GM12878 (cell line): Measurements from ENCODE around the gene ZNF687. TPM values are rescaled to one million over a fixed set of nuclear protein-coding genes. Genes with fewer than 3 reads are reported as not detected.

ENCODE experiments used
- CBFB ChIP-seq: IDR thresholded peaks from 2 replicates; pipeline ENCODE4 v1.6.1; 2016; ENCODE audit warnings: antibody characterized with exemption, low read depth
- MEF2A ChIP-seq: IDR thresholded peaks from 2 replicates; pipeline ENCODE4 v1.6.1; 2011; ENCODE audit warnings: low read depth, mild to moderate bottlenecking, low read length, moderate library complexity; ENCODE audit not compliant: insufficient read depth
- NR2C2 ChIP-seq: IDR thresholded peaks from 2 replicates; pipeline ENCODE4 v1.6.1; 2011; ENCODE audit warnings: borderline replicate concordance, low read depth; ENCODE audit not compliant: control insufficient read depth, insufficient read length
- PAX5 ChIP-seq: IDR thresholded peaks from 2 replicates; pipeline ENCODE4 v1.6.1; 2011; ENCODE audit warnings: low read depth, low read length, borderline replicate concordance
- POU2F2 ChIP-seq: IDR thresholded peaks from 3 replicates; pipeline ENCODE4 v1.6.1; 2011; ENCODE audit warnings: low read depth, mild to moderate bottlenecking, low read length, borderline replicate concordance
- RAD21 ChIP-seq: IDR thresholded peaks from 2 replicates; pipeline ENCODE4 v1.6.1; 2011; ENCODE audit warnings: mild to moderate bottlenecking, low read depth, low read length, moderate library complexity; ENCODE audit not compliant: insufficient read depth
- RELA ChIP-seq: fragments of 450-650 bp; IDR thresholded peaks from 2 replicates; pipeline ENCODE4 v1.8.0; 2014; ENCODE audit warnings: borderline replicate concordance; ENCODE audit not compliant: partially characterized antibody
- SIN3A ChIP-seq: IDR thresholded peaks from 2 replicates; pipeline ENCODE4 v1.6.1; 2012; ENCODE audit warnings: low read depth, low read length, improper control_type of control experiment
- SMC3 ChIP-seq: IDR thresholded peaks from 2 replicates; pipeline ENCODE4 v1.6.1; 2011; ENCODE audit warnings: low read length, improper control_type of control experiment, borderline replicate concordance
- SUPT20H ChIP-seq: IDR thresholded peaks from 2 replicates; pipeline ENCODE4 v1.6.1; 2011; ENCODE audit warnings: low read depth, mild to moderate bottlenecking, low read length, moderate library complexity, borderline replicate concordance; ENCODE audit not compliant: control insufficient read depth
- polyA plus RNA-seq, 11 experiments: library from polyadenylated mRNA; depleted of rRNA in 4 of 11; unstranded in 6 of 11; stranded (reverse) in 5 of 11; fragments of >200 nt; fragmentation: Nextera tagmentation in 4 of 11; fragmentation: Illumina TruSeq in 1 of 11; extraction: Ambion mirVana in 4 of 11; extraction: Trizol in 1 of 11; gene quantifications; 1 replicate in 1 of 11; 2 replicates in 10 of 11; pipeline versions ENCODE4 v1.2.1 to v1.2.3, GENCODE V29; 2011 to 2016; ENCODE audit warnings: inconsistent platforms in 2 of 11, missing spikeins in 2 of 11, low read depth in 1 of 11
- total RNA-seq, 4 experiments: library from RNA; depleted of rRNA in 3 of 4; stranded (reverse); fragments of >200 nt in 3 of 4; fragmentation: Illumina TruSeq in 1 of 4; extraction: Trizol in 1 of 4; gene quantifications; 2 replicates each; pipeline versions ENCODE4 v1.2.1 to v1.2.3, GENCODE V29; 2013 to 2021
- TF ChIP-seq, protein P1 (sequence below): fragments of 450-650 bp; IDR thresholded peaks from 2 replicates; pipeline ENCODE4 v1.6.1; 2018; ENCODE audit warnings: borderline replicate concordance, mild to moderate bottlenecking; ENCODE audit not compliant: partially characterized antibody
- TF ChIP-seq, protein P2 (sequence below): fragments of 450-650 bp; IDR thresholded peaks from 2 replicates; pipeline ENCODE4 v1.6.1; 2016; ENCODE audit warnings: mild to moderate bottlenecking, moderate library complexity, borderline replicate concordance
- TF ChIP-seq, protein P3 (sequence below): fragments of 450-650 bp; IDR thresholded peaks from 2 replicates; pipeline ENCODE4 v1.6.1; 2016; ENCODE audit warnings: mild to moderate bottlenecking
- TF ChIP-seq, protein P4 (sequence below): fragments of 150-350 bp; IDR thresholded peaks from 2 replicates; pipeline ENCODE4 v1.6.1; 2016; ENCODE audit warnings: low read depth, low read length

ZNF687 gene
- total and polyA plus RNA-seq, 10 of the 15 experiments (the other 5 are each of a cell fraction or from before 2014, with no cell fraction given): 0.08 to 30.9 (median 9.9) TPM

DNA sequence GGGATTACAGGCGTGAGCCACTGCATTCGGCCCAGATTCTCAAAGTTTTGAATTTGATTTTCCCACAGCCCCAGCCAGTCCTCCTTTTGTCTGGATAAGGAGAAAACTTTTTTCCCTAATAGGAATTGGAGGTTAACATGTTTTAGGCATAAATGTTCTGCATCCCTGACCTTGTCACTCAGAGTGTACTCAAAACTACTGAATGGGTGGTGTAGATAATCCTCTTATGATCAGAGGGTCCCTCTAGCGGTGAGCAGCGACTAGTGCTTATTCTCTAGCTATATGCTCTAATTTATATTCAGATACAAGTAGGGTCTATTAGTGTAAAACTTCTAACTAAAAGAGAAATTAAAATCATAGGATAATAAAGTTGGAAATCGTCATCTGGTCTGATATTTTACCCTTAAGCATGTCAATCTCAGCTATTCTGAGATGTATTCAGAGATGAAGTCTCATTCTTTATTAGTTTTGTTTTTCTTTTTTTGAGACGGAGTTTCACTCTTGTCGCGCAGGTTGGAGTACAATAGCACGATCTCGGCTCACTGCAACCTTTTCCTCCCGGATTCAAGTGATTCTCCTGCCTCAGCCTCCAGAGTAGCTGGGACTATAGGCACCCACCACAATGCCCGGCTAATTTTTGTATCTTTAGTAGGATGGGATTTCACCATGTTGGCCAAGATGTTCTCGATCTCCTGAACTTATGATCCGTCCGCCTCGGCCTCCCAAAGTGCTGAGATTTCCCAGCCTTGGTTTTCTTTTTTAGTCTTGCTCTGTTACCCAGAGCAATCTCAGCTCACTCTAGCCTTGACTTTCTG is 30.2 kb upstream of the ZNF687 start (continued):
- no peak for TF ChIP-seq SUPT20H
- TF ChIP-seq POU2F2: no peak
- TF ChIP-seq, protein P1, sequence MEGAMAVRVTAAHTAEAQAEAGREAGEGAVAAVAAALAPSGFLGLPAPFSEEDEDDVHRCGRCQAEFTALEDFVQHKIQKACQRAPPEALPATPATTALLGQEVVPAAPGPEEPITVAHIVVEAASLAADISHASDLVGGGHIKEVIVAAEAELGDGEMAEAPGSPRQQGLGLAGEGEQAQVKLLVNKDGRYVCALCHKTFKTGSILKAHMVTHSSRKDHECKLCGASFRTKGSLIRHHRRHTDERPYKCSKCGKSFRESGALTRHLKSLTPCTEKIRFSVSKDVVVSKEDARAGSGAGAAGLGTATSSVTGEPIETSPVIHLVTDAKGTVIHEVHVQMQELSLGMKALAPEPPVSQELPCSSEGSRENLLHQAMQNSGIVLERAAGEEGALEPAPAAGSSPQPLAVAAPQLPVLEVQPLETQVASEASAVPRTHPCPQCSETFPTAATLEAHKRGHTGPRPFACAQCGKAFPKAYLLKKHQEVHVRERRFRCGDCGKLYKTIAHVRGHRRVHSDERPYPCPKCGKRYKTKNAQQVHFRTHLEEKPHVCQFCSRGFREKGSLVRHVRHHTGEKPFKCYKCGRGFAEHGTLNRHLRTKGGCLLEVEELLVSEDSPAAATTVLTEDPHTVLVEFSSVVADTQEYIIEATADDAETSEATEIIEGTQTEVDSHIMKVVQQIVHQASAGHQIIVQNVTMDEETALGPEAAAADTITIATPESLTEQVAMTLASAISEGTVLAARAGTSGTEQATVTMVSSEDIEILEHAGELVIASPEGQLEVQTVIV: no peak
- peak; percentile 99 for TF ChIP-seq PAX5
- TF ChIP-seq MEF2A: no peak
- no peak for TF ChIP-seq RELA
- TF ChIP-seq, protein P2, sequence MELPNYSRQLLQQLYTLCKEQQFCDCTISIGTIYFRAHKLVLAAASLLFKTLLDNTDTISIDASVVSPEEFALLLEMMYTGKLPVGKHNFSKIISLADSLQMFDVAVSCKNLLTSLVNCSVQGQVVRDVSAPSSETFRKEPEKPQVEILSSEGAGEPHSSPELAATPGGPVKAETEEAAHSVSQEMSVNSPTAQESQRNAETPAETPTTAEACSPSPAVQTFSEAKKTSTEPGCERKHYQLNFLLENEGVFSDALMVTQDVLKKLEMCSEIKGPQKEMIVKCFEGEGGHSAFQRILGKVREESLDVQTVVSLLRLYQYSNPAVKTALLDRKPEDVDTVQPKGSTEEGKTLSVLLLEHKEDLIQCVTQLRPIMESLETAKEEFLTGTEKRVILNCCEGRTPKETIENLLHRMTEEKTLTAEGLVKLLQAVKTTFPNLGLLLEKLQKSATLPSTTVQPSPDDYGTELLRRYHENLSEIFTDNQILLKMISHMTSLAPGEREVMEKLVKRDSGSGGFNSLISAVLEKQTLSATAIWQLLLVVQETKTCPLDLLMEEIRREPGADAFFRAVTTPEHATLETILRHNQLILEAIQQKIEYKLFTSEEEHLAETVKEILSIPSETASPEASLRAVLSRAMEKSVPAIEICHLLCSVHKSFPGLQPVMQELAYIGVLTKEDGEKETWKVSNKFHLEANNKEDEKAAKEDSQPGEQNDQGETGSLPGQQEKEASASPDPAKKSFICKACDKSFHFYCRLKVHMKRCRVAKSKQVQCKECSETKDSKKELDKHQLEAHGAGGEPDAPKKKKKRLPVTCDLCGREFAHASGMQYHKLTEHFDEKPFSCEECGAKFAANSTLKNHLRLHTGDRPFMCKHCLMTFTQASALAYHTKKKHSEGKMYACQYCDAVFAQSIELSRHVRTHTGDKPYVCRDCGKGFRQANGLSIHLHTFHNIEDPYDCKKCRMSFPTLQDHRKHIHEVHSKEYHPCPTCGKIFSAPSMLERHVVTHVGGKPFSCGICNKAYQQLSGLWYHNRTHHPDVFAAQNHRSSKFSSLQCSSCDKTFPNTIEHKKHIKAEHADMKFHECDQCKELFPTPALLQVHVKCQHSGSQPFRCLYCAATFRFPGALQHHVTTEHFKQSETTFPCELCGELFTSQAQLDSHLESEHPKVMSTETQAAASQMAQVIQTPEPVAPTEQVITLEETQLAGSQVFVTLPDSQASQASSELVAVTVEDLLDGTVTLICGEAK: no peak
- TF ChIP-seq, protein P3, sequence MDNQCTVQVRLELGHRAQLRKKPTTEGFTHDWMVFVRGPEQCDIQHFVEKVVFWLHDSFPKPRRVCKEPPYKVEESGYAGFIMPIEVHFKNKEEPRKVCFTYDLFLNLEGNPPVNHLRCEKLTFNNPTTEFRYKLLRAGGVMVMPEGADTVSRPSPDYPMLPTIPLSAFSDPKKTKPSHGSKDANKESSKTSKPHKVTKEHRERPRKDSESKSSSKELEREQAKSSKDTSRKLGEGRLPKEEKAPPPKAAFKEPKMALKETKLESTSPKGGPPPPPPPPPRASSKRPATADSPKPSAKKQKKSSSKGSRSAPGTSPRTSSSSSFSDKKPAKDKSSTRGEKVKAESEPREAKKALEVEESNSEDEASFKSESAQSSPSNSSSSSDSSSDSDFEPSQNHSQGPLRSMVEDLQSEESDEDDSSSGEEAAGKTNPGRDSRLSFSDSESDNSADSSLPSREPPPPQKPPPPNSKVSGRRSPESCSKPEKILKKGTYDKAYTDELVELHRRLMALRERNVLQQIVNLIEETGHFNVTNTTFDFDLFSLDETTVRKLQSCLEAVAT: peak; percentile 78
- no peak for TF ChIP-seq NR2C2
- TF ChIP-seq CBFB: no peak
- peak; percentile 73; the same call in 1 of the 2 replicates for TF ChIP-seq SMC3
- TF ChIP-seq SIN3A: no peak
- peak; percentile 73 for TF ChIP-seq RAD21
- TF ChIP-seq, protein P4, sequence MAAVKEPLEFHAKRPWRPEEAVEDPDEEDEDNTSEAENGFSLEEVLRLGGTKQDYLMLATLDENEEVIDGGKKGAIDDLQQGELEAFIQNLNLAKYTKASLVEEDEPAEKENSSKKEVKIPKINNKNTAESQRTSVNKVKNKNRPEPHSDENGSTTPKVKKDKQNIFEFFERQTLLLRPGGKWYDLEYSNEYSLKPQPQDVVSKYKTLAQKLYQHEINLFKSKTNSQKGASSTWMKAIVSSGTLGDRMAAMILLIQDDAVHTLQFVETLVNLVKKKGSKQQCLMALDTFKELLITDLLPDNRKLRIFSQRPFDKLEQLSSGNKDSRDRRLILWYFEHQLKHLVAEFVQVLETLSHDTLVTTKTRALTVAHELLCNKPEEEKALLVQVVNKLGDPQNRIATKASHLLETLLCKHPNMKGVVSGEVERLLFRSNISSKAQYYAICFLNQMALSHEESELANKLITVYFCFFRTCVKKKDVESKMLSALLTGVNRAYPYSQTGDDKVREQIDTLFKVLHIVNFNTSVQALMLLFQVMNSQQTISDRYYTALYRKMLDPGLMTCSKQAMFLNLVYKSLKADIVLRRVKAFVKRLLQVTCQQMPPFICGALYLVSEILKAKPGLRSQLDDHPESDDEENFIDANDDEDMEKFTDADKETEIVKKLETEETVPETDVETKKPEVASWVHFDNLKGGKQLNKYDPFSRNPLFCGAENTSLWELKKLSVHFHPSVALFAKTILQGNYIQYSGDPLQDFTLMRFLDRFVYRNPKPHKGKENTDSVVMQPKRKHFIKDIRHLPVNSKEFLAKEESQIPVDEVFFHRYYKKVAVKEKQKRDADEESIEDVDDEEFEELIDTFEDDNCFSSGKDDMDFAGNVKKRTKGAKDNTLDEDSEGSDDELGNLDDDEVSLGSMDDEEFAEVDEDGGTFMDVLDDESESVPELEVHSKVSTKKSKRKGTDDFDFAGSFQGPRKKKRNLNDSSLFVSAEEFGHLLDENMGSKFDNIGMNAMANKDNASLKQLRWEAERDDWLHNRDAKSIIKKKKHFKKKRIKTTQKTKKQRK: no peak
